Neural progenitor cell (in vitro differentiated cells): ENCODE results near the gene MPRIP. TPM values are rescaled to one million over a fixed set of nuclear protein-coding genes. Genes with fewer than 3 reads are reported as not detected.

Source experiments
- DNase-seq: peaks from one replicate; pipeline ENCODE4 v3.0.0-alpha.2; 2016; ENCODE audit warnings: low spot score
- H2AFZ ChIP-seq: fragments of 200-600 bp; sonication (generic); replicated peaks from 2 replicates; pipeline ENCODE4 v1.6.1; 2016; ENCODE audit warnings: antibody characterized with exemption
- H3F3A ChIP-seq: fragments of 200-600 bp; sonication (generic); 2 replicates; pipeline ENCODE4 v1.6.1; 2016; ENCODE audit warnings: antibody characterized with exemption, low read depth
- H3K27ac ChIP-seq: fragments of 200-600 bp; sonication (generic); 2 replicates; pipeline ENCODE4 v1.5.1; 2016; ENCODE audit warnings: mild to moderate bottlenecking
- H3K27me3 ChIP-seq: fragments of 200-600 bp; sonication (generic); 2 replicates; pipeline ENCODE4 v1.6.1; 2016; ENCODE audit warnings: mild to moderate bottlenecking, moderate library complexity
- H3K36me3 ChIP-seq: fragments of 200-600 bp; sonication (generic); 2 replicates; pipeline ENCODE4 v1.5.1; 2016
- H3K4me1 ChIP-seq: fragments of 200-600 bp; sonication (generic); 2 replicates; pipeline ENCODE4 v1.6.1; 2016; ENCODE audit warnings: mixed run types
- H3K4me2 ChIP-seq: fragments of 200-600 bp; sonication (generic); 2 replicates; pipeline ENCODE4 v1.6.1; 2016
- H3K4me3 ChIP-seq: fragments of 200-600 bp; sonication (generic); 2 replicates; pipeline ENCODE4 v1.5.1; 2016
- H3K79me2 ChIP-seq: fragments of 200-600 bp; sonication (generic); 2 replicates; pipeline ENCODE4 v1.6.1; 2016; ENCODE audit warnings: low read depth
- H3K9ac ChIP-seq: fragments of 200-600 bp; sonication (generic); 2 replicates; pipeline ENCODE4 v1.6.1; 2016
- H3K9me3 ChIP-seq: fragments of 200-600 bp; sonication (generic); 2 replicates; pipeline ENCODE4 v1.5.1; 2016; ENCODE audit warnings: low read depth
- H4K20me1 ChIP-seq: fragments of 200-600 bp; sonication (generic); 2 replicates; pipeline ENCODE4 v1.6.1; 2016; ENCODE audit warnings: low read depth
- H3K27ac Mint-ChIP-seq: 3 replicates; pipeline ENCODE4 v1.8.0; 2021; ENCODE audit warnings: mixed read lengths
- H3K27me3 Mint-ChIP-seq: 2 replicates; pipeline ENCODE4 v1.8.0; 2022; ENCODE audit warnings: low read depth, mild to moderate bottlenecking, inconsistent platforms, moderate library complexity, mixed read lengths; ENCODE audit not compliant: insufficient read depth
- H3K36me3 Mint-ChIP-seq: 3 replicates; pipeline ENCODE4 v1.8.0; 2021; ENCODE audit warnings: mixed read lengths
- H3K4me1 Mint-ChIP-seq: 3 replicates; pipeline ENCODE4 v1.8.0; 2021; ENCODE audit warnings: mixed read lengths
- H3K4me3 Mint-ChIP-seq: 3 replicates; pipeline ENCODE4 v1.8.0; 2021; ENCODE audit warnings: mild to moderate bottlenecking, moderate library complexity, mixed read lengths
- H3K9me3 Mint-ChIP-seq: 3 replicates; pipeline ENCODE4 v1.8.0; 2020; ENCODE audit warnings: mixed read lengths
- EZH2 ChIP-seq: fragments of 200-600 bp; sonication (generic); IDR thresholded peaks from 2 replicates; pipeline ENCODE4 v1.6.1; 2017; ENCODE audit warnings: antibody characterized with exemption, mild to moderate bottlenecking, moderate library complexity
- EZH2phosphoT487 ChIP-seq: fragments of 200-600 bp; sonication (generic); IDR thresholded peaks from 2 replicates; pipeline ENCODE4 v1.6.1; 2017; ENCODE audit warnings: antibody characterized with exemption
- total RNA-seq: library from RNA; depleted of rRNA; stranded (reverse); fragments of >200 nt; gene quantifications from 2 replicates; pipeline ENCODE4 v1.2.3, GENCODE V29; 2015; ENCODE audit warnings: low replicate concordance
- TF ChIP-seq, protein P1 (sequence below): fragments of 200-600 bp; sonication (generic); IDR thresholded peaks from 2 replicates; pipeline ENCODE4 v1.5.1; 2017; ENCODE audit warnings: antibody characterized with exemption, mild to moderate bottlenecking

Gene MPRIP
- total RNA-seq, 1 donor from 2014 or later, result 42.1 TPM

DNA sequence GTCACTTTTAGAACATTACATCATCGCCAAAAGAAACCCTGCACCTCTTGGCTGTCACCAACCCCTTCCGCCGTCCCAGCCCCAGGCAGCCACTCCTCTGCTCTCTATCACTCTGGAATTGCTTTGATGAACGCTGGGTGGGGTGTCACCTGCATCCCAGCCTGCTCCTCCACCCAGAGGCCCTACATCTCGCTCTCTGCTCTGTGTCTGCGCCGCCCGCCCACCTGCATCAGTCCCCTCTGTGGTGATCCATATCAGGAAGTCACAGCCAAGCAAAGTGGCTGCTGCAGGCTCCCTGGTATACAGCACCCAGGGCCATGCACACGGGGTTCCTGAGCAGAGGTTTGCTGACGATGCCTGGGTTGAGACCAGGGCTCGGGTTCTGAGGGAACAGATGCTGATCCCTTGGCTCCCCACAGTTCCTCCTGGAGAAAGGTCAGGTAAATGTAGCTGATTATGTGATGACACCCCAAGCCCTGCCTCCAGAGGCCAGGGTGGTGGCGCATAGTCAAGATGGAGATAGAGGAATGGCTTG, 30.8 kb downstream of the MPRIP start:
- Mint-ChIP-seq H3K9me3 (peaks cover 7% of the 10 kb centered on the region), H3K36me3 (peaks cover 25% of the 10 kb centered on the region), H3K27ac (no peak overlapping the region), H3K4me3 (no peak overlapping the region), H3K27me3 (peaks cover 2% of the 10 kb centered on the region), H3K4me1 (peaks cover 17% of the 10 kb centered on the region)
- Histone ChIP-seq H3K27me3 (no peaks in the 10 kb centered on the region), H3K9ac (no peak overlapping the region), H3K4me1 (no peaks in the 10 kb centered on the region), H3K9me3 (peaks cover 2% of the 10 kb centered on the region), H3K36me3 (no peaks in the 10 kb centered on the region), H3K27ac (no peak overlapping the region), H3K4me3 (no peak overlapping the region), H3F3A (no peaks in the 10 kb centered on the region), H3K4me2 (no peak overlapping the region), H3K79me2 (peaks cover 51% of the 10 kb centered on the region), H4K20me1 (peaks cover 63% of the 10 kb centered on the region), H2AFZ (no peak overlapping the region)
- no peak for DNase-seq
- TF ChIP-seq EZH2phosphoT487 (no peak), EZH2 (no peak)
- TF ChIP-seq, protein P1, sequence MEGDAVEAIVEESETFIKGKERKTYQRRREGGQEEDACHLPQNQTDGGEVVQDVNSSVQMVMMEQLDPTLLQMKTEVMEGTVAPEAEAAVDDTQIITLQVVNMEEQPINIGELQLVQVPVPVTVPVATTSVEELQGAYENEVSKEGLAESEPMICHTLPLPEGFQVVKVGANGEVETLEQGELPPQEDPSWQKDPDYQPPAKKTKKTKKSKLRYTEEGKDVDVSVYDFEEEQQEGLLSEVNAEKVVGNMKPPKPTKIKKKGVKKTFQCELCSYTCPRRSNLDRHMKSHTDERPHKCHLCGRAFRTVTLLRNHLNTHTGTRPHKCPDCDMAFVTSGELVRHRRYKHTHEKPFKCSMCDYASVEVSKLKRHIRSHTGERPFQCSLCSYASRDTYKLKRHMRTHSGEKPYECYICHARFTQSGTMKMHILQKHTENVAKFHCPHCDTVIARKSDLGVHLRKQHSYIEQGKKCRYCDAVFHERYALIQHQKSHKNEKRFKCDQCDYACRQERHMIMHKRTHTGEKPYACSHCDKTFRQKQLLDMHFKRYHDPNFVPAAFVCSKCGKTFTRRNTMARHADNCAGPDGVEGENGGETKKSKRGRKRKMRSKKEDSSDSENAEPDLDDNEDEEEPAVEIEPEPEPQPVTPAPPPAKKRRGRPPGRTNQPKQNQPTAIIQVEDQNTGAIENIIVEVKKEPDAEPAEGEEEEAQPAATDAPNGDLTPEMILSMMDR, result no peak

DNA sequence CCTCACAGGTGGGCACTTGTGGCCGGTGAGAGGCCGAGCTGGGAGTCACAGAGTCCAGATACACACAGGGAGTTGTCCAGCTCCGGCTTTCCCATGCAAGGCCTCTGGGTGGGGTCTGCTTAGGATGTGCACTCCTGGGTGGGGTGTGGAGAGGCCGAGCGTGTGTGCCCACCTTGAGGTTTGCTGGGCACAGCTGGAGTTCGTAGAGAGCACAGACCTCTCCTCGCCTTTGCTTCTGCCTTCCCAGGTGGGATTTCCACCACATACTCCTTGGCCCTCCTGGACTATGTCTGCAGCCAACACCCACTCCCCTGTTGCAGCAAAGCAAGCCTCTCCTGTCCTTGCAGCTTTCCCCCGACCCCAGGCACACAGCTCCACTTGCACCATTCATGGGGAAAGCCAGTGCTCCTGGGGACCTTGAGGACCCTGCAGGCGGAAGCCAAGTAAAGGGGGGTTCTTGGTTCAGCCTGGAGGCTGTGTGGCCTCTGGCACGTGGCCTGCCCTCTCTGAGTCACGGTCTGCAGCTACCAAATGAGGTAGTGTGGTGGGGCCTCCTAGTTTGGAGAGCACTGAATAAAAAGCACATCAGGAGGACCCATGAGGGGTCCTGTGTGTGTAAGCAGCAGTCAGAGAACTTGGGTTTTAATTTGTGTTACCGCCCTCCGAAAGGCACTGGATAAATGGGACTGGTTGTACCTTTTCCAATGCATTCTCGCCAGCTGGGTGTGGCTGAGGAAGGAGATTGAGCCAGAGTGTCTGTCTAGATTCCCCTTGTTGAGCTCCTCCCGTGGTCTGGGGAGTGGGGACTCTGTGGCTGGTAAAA, 31.5 kb downstream of the MPRIP start:
- peaks cover 2% of the 10 kb centered on the region for H3K27me3 Mint-ChIP-seq
- no peaks in the 10 kb centered on the region for H3K36me3 ChIP-seq
- H4K20me1 ChIP-seq, result peaks cover 70% of the 10 kb centered on the region
- no peak for DNase-seq
- peaks cover 7% of the 10 kb centered on the region for H3K9me3 Mint-ChIP-seq
- no peak overlapping the region for H3K4me3 Mint-ChIP-seq
- no peak overlapping the region for H2AFZ ChIP-seq
- H3F3A ChIP-seq, result no peaks in the 10 kb centered on the region
- peaks cover 6% of the 10 kb centered on the region for H3K4me1 ChIP-seq
- peak overlapping the region; percentile 14 for H3K27ac Mint-ChIP-seq
- H3K9me3 ChIP-seq, result peaks cover 2% of the 10 kb centered on the region
- H3K79me2 ChIP-seq, result peaks cover 44% of the 10 kb centered on the region
- TF ChIP-seq, protein P1, result no peak
- H3K36me3 Mint-ChIP-seq, result peaks cover 23% of the 10 kb centered on the region
- H3K4me2 ChIP-seq, result no peak overlapping the region
- no peak overlapping the region for H3K27ac ChIP-seq
- H3K27me3 ChIP-seq, result no peaks in the 10 kb centered on the region
- H3K4me3 ChIP-seq, result no peak overlapping the region
- H3K4me1 Mint-ChIP-seq, result peaks cover 21% of the 10 kb centered on the region
- no peak overlapping the region for H3K9ac ChIP-seq

DNA sequence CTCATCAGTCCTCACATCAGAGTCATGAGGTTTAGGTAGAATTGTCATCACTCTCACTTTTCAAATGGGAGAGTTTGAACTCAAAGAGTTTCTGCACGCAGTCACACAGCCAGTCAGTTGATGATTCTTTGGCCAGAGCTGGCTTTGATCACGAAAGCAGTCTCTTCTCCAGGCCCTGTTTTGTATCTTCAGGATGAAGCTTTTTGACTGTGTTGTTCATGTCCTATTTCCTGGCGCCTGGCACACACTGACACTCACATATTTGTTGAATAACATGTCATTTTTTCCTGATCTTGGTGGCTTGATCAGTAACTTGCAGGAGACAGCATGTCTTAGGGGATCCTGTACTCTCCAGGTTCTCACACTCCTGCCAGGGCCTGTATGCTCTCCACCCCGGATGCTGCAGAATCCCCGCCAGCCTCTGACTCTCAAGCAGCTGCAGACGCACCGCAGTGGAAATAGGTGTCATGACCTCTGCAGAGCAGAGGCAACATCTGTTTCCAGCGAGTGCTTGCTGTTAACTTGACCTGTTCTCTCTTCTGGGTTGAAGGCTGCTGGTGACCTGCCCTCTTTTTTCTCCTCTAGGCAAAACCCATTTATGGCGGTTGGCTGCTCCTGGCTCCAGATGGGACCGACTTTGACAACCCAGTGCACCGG, 33.0 kb downstream of the MPRIP start:
- no peak overlapping the region for H3K9ac ChIP-seq
- no peak overlapping the region for H3K4me3 ChIP-seq
- peaks cover 3% of the 10 kb centered on the region for H3K9me3 Mint-ChIP-seq
- no peaks in the 10 kb centered on the region for H3K9me3 ChIP-seq
- peaks cover 18% of the 10 kb centered on the region for H3K4me1 ChIP-seq
- H4K20me1 ChIP-seq, result peaks cover 85% of the 10 kb centered on the region
- H3K36me3 Mint-ChIP-seq, result peaks cover 17% of the 10 kb centered on the region
- H3K4me3 Mint-ChIP-seq, result no peak overlapping the region
- no peak overlapping the region for H3K27ac ChIP-seq
- no peaks in the 10 kb centered on the region for H3F3A ChIP-seq
- peaks cover 35% of the 10 kb centered on the region for H3K79me2 ChIP-seq
- H3K36me3 ChIP-seq, result no peaks in the 10 kb centered on the region
- H3K27me3 ChIP-seq, result no peaks in the 10 kb centered on the region
- H3K4me2 ChIP-seq, result no peak overlapping the region
- TF ChIP-seq EZH2 (no peak), EZH2phosphoT487 (no peak)
- TF ChIP-seq, protein P1, result no peak
- peaks cover 33% of the 10 kb centered on the region for H3K4me1 Mint-ChIP-seq
- peak overlapping the region; percentile 53 for H3K27ac Mint-ChIP-seq
- no peak for DNase-seq
- H2AFZ ChIP-seq, result no peak overlapping the region
- peaks cover 2% of the 10 kb centered on the region for H3K27me3 Mint-ChIP-seq
